Mucosa of rectum (tissue), 2 donors: Measurements from ENCODE around the gene KPNA1.
"Not testable (repeated sequence)": the region's sequence is repeated elsewhere in the genome, so short reads cannot be mapped to it uniquely, and the experiment has no call there.

Source experiments
- H3K27ac ChIP-seq, 2 donors: one replicate each; pipeline ENCODE4 v1.7.0; 2013; ENCODE audit warnings: inconsistent platforms in 2 of 2, low read depth in 2 of 2, low read length in 2 of 2
- H3K27me3 ChIP-seq, 2 donors: one replicate each; pipeline ENCODE4 v1.7.0; 2013; ENCODE audit warnings: low read length in 2 of 2; ENCODE audit not compliant: control insufficient read depth in 2 of 2, insufficient read depth in 2 of 2
- H3K36me3 ChIP-seq, 2 donors: one replicate each; pipeline ENCODE4 v1.7.0; 2013; ENCODE audit warnings: low read length in 2 of 2; ENCODE audit not compliant: control insufficient read depth in 2 of 2, insufficient read depth in 2 of 2
- H3K4me1 ChIP-seq, 2 donors: one replicate each; pipeline ENCODE4 v1.7.0; 2013; ENCODE audit warnings: low read length in 2 of 2, mild to moderate bottlenecking in 1 of 2; ENCODE audit not compliant: control insufficient read depth in 2 of 2, insufficient read depth in 2 of 2
- H3K4me3 ChIP-seq, 2 donors: one replicate each; pipeline ENCODE4 v1.7.0; 2013; ENCODE audit warnings: low read length in 2 of 2
- H3K9ac ChIP-seq, 2 donors: one replicate each; pipeline ENCODE4 v1.7.0; 2013; ENCODE audit warnings: low read length in 2 of 2, low read depth in 1 of 2, mild to moderate bottlenecking in 1 of 2
- H3K9me3 ChIP-seq, 2 donors: one replicate each; pipeline ENCODE4 v1.7.0; 2013; ENCODE audit warnings: low read length in 2 of 2; ENCODE audit not compliant: control insufficient read depth in 2 of 2
- donor health status: healthy.
- donor health status: Normal muscosa, but diverticular disease.

The KPNA1 gene

DNA sequence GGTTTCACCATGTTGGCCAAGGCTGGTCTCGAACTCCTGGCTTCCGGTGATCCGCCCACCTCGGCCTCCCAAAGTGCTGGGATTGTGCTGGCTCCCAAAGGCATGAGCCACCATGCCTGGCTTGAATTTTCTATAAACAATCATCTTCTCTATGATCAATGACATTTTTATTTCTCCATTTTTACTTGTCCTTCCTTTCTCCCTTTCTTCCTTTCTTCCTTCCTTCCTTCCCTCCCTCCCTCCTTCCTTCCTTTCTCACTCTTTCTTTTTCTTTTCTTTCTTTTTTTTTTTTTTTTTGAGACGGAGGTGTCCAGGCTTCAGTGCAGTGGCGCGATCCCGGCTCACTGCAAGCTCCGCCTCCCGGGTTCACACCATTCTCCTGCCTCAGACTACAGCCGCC, 8.6 kb upstream of the KPNA1 start:
- peaks cover 4 to 7% of the 10 kb centered on the region in 2 donors for H3K36me3 ChIP-seq
- no peaks in the 10 kb centered on the region for H3K4me1 ChIP-seq
- H3K27ac ChIP-seq = no peak overlapping the region
- H3K9me3 ChIP-seq = no peaks in the 10 kb centered on the region
- H3K9ac ChIP-seq = no peak overlapping the region
- no peaks in the 10 kb centered on the region for H3K27me3 ChIP-seq
- H3K4me3 ChIP-seq = no peak overlapping the region

- no peaks in the 10 kb centered on the region for H3K9me3 ChIP-seq
- H3K4me3 ChIP-seq = no peak overlapping the region
- no peaks in the 10 kb centered on the region for H3K36me3 ChIP-seq
- H3K4me1 ChIP-seq = no peaks in the 10 kb centered on the region
- no peak overlapping the region for H3K9ac ChIP-seq
- no peak overlapping the region for H3K27ac ChIP-seq
- H3K27me3 ChIP-seq = no peaks in the 10 kb centered on the region
Observed at GRCh38 chr3:122520861-122521260, 6.1 kb upstream of the KPNA1 start.

- Histone ChIP-seq H3K27ac (no peak overlapping the region), H3K4me3 (no peak overlapping the region), H3K27me3 (no peaks in the 10 kb centered on the region), H3K9me3 (no peaks in the 10 kb centered on the region), H3K4me1 (peaks cover 0 to 3% of the 10 kb centered on the region in 2 donors), H3K36me3 (no peaks in the 10 kb centered on the region), H3K9ac (no peak overlapping the region)
Observed at GRCh38 chr3:122519693-122520092, 5.0 kb upstream of the KPNA1 start.

DNA sequence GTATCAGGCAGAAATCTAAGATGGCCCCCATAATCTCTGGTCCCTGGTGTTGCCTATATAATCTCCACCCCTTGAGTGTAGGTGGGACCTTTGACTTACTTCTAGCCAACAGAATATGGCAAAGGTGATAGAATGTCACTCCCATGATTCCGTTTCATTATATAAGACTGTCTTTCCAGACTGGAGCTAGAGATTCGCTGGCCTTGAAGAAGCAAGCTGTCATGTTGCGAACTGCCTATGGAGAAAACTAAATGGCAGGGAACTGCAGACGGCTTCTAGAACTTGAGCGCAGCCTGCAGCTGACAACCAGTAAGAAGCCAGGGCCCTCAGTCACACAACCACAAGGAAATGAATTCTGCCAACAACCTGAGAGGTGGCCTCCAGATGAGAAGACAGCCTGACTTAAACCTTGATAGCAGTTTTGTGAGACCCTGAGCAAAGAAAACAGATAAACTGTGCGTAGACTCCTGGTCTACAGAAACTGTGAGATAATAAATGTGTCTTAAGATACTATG, 2.2 kb upstream of the KPNA1 start:
- Histone ChIP-seq H3K9ac (no peak overlapping the region), H3K36me3 (no peaks in the 10 kb centered on the region), H3K4me3 (no peak overlapping the region), H3K27ac (no peak overlapping the region), H3K27me3 (no peaks in the 10 kb centered on the region), H3K9me3 (no peaks in the 10 kb centered on the region), H3K4me1 (peaks cover 7 to 12% of the 10 kb centered on the region in 2 donors)

DNA sequence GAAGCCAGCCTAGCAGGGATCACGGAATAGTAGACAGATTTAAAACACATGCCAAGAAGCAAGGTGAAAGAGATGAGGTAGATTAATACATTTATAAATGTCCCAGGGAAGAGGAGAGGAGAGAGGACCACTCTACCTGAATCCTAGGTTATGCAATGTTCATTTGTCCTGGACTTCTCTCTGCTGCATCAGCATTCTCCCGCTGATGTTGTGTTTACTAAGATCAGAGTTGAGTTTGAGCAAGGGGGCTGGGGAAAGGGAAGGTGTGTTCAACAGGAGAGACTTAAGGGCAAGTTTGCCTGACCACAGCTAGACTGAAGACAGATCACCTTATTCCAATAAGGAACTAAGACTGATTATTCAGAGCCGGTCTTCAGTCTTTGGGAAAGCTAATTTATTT, 1.1 kb upstream of the KPNA1 start:
- H3K36me3 ChIP-seq = no peaks in the 10 kb centered on the region
- H3K4me1 ChIP-seq = peaks cover 7 to 15% of the 10 kb centered on the region in 2 donors
- no peak overlapping the region for H3K9ac ChIP-seq
- no peaks in the 10 kb centered on the region for H3K9me3 ChIP-seq
- no peak overlapping the region for H3K27ac ChIP-seq
- H3K4me3 ChIP-seq = no peak overlapping the region
- H3K27me3 ChIP-seq = no peaks in the 10 kb centered on the region

GRCh38 chr3:122515020-122515468, 305 bp upstream of the KPNA1 start:
- Histone ChIP-seq H3K9me3 (no peaks in the 10 kb centered on the region), H3K27me3 (no peaks in the 10 kb centered on the region), H3K4me1 (peaks cover 7 to 17% of the 10 kb centered on the region in 2 donors), H3K4me3 (peak overlapping the region; percentile 82 to 84), H3K9ac (peak overlapping the region in 1 of 2 donors; percentile 82), H3K36me3 (no peaks in the 10 kb centered on the region), H3K27ac (peak overlapping the region; percentile 92 to 94)

DNA sequence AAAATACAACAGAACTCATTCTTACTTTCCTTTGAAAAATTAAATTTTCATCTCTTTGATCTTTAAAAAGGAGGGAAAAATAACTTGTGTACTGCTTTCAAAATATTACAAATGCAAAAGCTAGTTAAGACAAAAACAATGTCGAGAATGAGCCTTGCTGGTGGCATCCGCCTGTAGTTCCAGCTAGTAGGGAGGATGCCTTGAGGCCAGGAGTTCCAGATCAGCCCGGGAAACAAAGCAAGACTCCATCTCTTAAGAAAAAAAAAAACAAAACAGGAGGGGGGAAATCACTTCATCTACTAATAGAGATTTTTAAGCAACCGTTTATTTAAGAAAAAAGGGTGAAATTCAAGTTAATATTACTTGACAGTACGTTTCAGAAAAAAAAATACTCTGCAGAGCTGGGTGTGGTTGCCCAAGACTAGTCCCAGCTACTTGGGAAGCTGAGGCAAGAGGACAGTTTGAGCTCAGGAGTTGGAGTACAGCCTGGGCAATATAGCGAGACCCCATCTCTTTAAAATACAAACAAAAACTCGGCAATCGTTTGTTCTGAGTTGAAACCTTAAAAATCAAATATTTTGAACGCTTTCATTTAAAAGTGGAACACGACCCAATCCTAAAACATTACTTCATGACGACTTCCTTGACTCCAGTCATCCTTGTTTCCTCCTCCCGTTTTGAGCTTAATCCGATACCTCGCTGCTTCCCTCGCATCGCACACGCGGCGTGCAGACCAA, 1.2 kb downstream of the KPNA1 start:
- Histone ChIP-seq H3K36me3 (no peaks in the 10 kb centered on the region), H3K4me1 (peaks cover 7 to 17% of the 10 kb centered on the region in 2 donors), H3K27me3 (no peaks in the 10 kb centered on the region), H3K4me3 (peak overlapping the region; percentile 76 to 84), H3K9ac (peak overlapping the region; percentile 64 to 82), H3K27ac (peak overlapping the region; percentile 92 to 94), H3K9me3 (no peaks in the 10 kb centered on the region)

DNA sequence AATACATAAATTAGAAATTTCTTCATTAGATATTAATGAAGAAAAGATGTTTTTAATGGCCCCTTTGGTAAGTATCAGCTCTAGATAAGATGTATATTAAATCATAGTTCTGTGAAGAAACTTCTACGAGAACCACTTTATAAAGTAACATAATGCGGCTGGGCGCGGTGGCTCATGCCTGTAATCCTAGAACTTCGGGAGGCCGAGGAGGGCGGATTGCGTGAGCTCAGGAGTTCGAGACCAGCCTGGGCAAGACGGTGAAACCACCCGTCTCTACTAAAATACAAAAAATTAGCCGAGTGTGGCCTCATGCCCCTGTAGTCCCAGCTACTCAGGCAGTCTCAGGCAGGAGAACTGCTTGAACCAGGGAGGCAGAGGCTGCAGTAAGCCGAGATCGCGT, 2.5 kb downstream of the KPNA1 start:
- H3K4me3 ChIP-seq = no peak overlapping the region
- H3K36me3 ChIP-seq = no peaks in the 10 kb centered on the region
- H3K9ac ChIP-seq = no peak overlapping the region
- peaks cover 7 to 17% of the 10 kb centered on the region in 2 donors for H3K4me1 ChIP-seq
- no peaks in the 10 kb centered on the region for H3K27me3 ChIP-seq
- no peaks in the 10 kb centered on the region for H3K9me3 ChIP-seq
- H3K27ac ChIP-seq = no peak overlapping the region

- Histone ChIP-seq H3K36me3 (no peaks in the 10 kb centered on the region), H3K27ac (no peak overlapping the region), H3K4me1 (peaks cover 7 to 17% of the 10 kb centered on the region in 2 donors), H3K27me3 (no peaks in the 10 kb centered on the region), H3K9me3 (no peaks in the 10 kb centered on the region), H3K4me3 (no peak overlapping the region), H3K9ac (no peak overlapping the region)
Observed at GRCh38 chr3:122510878-122511535, 3.7 kb downstream of the KPNA1 start.

DNA sequence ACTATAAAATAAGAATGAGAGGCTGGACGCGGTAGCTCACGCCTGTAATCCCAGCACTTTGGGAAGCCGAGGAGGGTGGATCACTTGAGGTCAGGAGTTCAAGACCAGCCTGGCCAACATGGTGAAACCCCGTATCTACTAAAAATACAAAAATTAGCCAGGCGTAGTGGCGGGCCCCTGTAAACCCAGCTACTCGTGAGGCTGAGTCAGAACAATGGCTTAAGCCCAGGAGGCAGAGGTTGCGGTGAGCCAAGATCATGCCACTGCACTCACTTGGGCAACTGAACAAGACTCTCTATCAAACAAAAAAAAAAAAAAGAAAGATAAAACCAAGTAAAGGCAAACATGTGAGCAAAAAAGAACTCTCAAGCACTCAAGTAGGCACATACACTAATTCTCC, 5.8 kb downstream of the KPNA1 start:
- H3K9me3 ChIP-seq, H3K9ac ChIP-seq, H3K27ac ChIP-seq, H3K36me3 ChIP-seq, H3K4me3 ChIP-seq, H3K27me3 ChIP-seq: not testable (repeated sequence)
- peaks cover 7 to 13% of the 10 kb centered on the region in 2 donors for H3K4me1 ChIP-seq
